ENCODE results near the gene SAMSN1.
"Not testable (repeated sequence)": the region's sequence is repeated elsewhere in the genome, so short reads cannot be mapped to it uniquely, and the experiment has no call there.

Gene SAMSN1

GRCh38 chr21:14527696-14528652 is 18.1 kb downstream of the SAMSN1 start:
- DNase-seq, result no peak

- DNase-seq, result no peak
These were observed 19.0 kb downstream of the SAMSN1 start for GRCh38 chr21:14526836-14527695.

GRCh38 chr21:14526199-14526598 is 19.9 kb downstream of the SAMSN1 start:
- no peak for DNase-seq

GRCh38 chr21:14523234-14523633 is 22.9 kb downstream of the SAMSN1 start:
- peak; percentile 52 for DNase-seq

GRCh38 chr21:14522736-14523135 is 23.4 kb downstream of the SAMSN1 start:
- no peak for DNase-seq

GRCh38 chr21:14520535-14520934 is 25.6 kb downstream of the SAMSN1 start:
- peak; percentile 90 for DNase-seq

- DNase-seq, result no peak
These were observed 27.1 kb downstream of the SAMSN1 start for GRCh38 chr21:14519000-14519399.

- no peak for DNase-seq
These were observed 32.3 kb downstream of the SAMSN1 start for GRCh38 chr21:14513804-14514203.

GRCh38 chr21:14506859-14507457 is 39.2 kb downstream of the SAMSN1 start:
- DNase-seq, result not testable (repeated sequence)

GRCh38 chr21:14500873-14501272 is 45.2 kb downstream of the SAMSN1 start:
- DNase-seq, result no peak

GRCh38 chr21:14499316-14499715 is 46.8 kb downstream of the SAMSN1 start:
- no peak for DNase-seq

- no peak for DNase-seq
These were observed 48.3 kb downstream of the SAMSN1 start for GRCh38 chr21:14497825-14498224.

GRCh38 chr21:14495075-14495474 is 51.0 kb downstream of the SAMSN1 start:
- peak; percentile 43 for DNase-seq

- not testable (repeated sequence) for DNase-seq
These were observed 51.9 kb downstream of the SAMSN1 start for GRCh38 chr21:14494181-14494580.

GRCh38 chr21:14493731-14494130 is 52.4 kb downstream of the SAMSN1 start:
- DNase-seq, result no peak

GRCh38 chr21:14492931-14493330 is 53.2 kb downstream of the SAMSN1 start:
- DNase-seq, result peak; percentile 68

GRCh38 chr21:14491269-14491681 is 54.8 kb downstream of the SAMSN1 start:
- peak; percentile 57 for DNase-seq

GRCh38 chr21:14488672-14489204 is 57.4 kb downstream of the SAMSN1 start:
- no peak for DNase-seq

GRCh38 chr21:14487490-14488432 is 58.4 kb downstream of the SAMSN1 start:
- DNase-seq, result no peak

GRCh38 chr21:14486869-14487268 is 59.2 kb downstream of the SAMSN1 start:
- DNase-seq, result no peak

GRCh38 chr21:14484188-14485009 is 61.7 kb downstream of the SAMSN1 start:
- no peak for DNase-seq

All from hematopoietic multipotent progenitor cell treated with erythropoietin and hydrocortisone succinate and interleukin-3 and kit ligand, for 4 days (in vitro differentiated cells).